CD4-positive, alpha-beta T cell treated with Interleukin-10 for 1 hour (primary cell): ENCODE results near the gene JTB.
A peak's percentile ranks its signal among the peaks of the same experiment; 100 is the strongest.
"Not testable (repeated sequence)": the region's sequence is repeated elsewhere in the genome, so short reads cannot be mapped to it uniquely, and the experiment has no call there.

Experiments
- DNase-seq: peaks from one replicate; pipeline ENCODE4 v3.0.0-alpha.2; 2020

The JTB gene

DNA sequence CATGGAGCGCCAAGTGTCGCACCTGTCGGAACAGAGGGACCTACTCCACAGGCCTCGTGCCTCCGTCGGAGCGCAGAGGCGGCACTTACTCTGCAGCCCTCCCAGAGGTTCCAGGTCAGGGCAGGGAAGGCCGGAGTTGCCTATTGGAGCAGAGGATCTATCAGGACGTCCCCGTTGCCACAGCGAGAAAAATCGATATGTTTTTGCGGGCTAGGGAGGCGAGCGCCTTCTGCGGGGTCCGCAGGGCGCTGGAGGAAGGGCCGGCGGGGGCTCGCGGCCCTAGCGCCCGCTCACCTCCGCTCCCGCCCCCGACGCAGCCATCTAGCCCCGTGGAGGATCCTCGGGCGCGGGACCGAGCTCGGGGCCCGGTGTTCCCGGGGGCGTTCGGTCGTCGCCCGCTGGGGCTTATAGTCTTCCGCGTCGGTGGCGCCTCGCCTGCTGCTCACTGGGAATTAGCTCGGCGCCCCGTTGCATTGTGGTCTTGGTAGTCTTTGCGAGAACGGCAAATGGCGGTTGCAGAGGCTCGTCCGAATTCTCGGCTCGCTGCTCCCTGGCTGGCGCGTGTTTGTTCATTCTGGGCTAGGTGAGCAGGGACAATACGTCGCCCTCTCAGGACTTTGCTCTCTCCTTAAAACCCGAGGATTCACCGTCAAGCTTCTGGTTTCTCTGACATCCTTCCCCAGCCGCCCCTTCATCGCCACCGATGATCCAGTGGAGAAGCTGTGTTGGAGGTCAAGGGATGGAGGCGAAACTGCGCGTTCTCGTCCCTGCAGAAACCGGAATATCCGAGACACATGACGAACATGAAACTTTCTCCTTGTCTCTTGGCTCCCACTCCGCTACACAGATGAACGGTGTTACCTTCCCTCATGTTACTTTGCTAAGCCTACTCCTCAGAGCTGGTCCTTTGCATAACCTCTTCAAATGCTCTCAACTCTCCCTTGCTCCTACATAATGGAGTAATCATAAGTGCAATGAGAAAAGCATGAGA, at the start of gene JTB:
TSS of gene JTB (minus strand) at position 425 of the 991 bp plus-strand sequence. CDS start at position 3, 422 bp downstream.
- peak; percentile 87 for DNase-seq

DNA sequence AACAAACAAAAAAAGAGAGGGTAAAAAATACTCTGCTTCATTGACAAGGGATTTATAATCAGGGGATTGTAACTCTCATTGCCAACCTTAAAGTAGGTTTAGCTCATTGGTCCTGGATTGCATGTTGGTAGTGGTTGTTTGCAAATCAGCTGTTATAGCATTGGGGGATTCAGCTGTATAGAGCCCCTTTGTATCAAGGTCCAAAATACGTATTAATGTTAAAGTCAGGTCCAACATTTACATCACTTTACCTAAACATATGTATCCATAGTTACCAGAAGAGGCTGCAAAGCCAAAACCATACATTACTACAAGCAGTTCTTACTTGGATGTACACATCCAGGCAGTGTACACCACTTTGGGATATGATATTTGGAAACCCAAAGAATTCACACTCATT, 42.5 kb upstream of the JTB start:
- no peak for DNase-seq

DNA sequence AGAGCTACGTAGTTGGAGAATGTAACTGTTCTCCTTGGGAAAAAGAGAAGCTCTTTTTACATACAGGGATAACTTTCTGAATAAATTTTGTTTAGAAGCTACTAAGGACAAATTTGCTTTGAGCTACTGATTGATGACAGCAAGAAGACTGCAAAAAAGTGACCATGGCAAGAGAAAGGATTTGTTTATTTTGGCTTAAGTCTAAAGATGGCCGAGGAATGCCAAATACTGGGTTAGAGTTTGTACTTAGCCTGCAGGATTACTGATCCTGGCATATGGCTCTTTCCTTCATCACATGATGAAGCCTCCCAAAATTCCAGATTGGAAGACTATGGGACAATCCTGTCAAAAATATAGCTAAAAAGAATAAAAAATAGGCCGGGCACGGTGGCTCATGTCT, 41.8 kb upstream of the JTB start:
- no peak for DNase-seq

DNA sequence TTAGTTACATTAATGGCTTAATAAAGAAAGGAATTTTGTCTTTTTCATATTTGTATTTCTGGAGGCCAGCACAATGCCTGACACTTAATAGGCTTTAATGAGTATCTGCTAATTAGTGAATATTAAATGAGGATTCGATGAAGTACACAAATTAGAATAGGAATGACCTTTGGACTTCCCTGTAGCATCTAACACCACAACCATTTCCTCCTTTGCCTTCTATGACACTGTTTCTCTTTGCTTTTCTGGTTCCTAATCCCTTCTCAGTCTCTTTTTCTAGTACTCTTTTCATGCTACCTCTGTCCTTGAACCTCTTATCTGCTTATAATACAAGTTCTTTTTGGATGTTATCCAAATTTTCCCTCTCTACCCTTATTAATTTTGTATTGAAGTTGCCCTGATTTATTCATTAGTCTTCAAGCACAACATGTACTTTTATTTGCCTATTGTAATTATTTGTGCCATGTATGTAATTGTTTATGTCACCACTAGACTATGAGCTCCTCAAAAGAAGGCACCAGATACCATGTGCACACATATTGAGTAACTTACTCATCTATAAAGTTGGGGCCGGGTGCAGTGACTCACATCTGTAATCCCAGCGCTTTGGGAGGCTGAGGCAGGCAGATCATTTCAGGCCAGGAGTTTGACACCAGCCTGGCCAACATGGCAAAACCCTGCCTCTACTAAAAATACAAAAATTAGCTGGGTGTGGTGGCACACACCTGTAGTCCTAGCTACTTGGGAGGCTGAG, 36.9 kb upstream of the JTB start:
- DNase-seq = no peak

DNA sequence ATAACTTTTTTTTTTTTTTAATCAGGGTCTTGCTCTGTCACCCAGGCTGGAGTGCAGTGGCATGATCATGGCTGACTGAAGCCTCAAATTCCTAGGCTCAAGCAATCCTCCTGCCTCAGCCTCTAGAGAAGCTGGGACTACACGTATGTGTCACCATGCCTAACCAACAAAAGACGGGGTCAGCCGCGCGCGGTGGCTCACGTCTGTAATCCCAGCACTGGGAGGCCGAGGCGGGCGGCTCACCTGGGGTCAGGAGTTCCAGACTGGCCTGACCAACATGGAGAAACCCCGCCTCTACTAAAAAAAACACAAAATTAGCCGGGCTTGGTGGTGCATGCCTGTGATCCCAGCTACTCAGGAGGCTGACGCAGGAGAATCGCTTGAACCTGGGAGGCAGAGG, 35.1 kb upstream of the JTB start:
- not testable (repeated sequence) for DNase-seq

GRCh38 chr1:154012129-154012528, 34.7 kb upstream of the JTB start:
- DNase-seq = no peak

DNA sequence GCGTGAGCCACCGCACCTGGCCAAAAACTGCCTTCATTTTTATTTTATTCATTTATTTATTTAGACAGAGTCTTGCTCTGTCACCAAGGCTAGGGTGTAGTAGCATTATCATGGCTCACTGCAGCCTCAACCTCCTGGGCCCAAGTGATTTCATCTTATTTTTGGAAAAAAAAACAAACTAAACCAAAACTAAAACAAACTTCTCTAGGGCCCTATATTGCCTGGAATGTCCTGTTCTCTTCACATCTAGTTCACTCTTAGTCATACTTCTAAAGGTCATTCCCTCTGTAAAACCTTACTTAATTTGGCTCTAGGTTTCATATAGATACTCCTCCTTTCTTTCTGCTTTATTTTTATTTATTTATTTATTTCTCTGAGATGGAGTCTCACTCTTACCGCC, 28.7 kb upstream of the JTB start:
- DNase-seq = no peak

DNA sequence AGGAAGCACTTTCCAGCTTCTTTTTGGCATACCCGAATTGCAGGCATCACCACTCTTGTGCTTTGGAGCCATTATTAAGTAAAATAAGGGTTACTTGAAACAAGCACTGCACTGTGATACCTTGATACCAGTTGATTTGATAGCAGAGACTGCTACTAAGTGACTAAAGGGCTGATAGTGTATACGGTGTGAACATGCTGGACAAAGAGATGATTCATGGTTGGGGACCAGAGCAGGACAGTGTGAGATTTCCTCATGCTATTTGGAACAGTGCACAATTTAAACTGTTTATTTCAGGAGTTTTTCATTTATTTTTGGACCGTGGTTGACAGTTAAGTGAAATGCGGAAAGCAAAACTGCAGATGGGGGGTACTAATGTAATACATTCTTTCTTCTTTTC, 22.9 kb upstream of the JTB start:
- DNase-seq = no peak

- DNase-seq = not testable (repeated sequence)
These were observed 19.4 kb upstream of the JTB start for GRCh38 chr1:153996882-153997281.

DNA sequence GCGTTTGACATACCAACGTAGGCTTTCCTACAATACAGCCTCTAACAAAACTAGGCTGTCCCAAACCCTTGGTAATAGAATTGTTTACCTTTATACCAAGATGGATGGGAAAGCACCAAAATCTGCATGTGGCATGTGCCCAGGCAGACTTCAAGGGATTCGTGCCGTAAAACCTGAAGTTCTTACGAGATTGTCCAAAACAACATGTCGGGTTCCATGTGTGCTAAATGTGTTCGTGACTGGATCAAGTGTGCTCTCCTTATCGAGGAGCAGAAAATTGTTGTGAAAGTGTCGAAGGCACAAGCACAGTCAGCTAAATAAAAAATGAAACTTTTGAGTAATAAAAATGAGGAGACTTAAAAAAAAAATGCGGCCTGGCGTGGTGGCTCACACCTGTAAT, 18.2 kb upstream of the JTB start:
- DNase-seq = no peak

DNA sequence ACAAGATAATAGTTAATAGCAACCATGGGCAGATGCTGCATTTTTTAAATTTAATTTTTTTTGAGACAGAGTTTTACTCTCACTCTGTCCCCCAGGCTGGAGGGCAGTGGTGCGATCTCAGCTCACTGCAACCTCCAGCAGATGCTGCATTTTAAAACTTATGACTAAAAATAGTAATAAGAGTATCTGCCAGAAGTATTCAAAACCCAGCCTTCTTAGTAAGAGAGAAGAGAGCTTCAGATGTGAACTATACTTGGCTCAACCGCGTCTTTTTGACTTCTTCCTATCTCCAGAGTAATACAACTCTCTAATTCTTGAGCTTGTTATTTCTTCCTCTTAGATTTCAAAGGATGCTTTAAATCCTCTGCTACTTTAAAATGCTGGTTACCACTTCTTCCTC, 17.7 kb upstream of the JTB start:
- DNase-seq = no peak

- no peak for DNase-seq
These were observed 14.3 kb upstream of the JTB start for GRCh38 chr1:153991806-153992205.

DNA sequence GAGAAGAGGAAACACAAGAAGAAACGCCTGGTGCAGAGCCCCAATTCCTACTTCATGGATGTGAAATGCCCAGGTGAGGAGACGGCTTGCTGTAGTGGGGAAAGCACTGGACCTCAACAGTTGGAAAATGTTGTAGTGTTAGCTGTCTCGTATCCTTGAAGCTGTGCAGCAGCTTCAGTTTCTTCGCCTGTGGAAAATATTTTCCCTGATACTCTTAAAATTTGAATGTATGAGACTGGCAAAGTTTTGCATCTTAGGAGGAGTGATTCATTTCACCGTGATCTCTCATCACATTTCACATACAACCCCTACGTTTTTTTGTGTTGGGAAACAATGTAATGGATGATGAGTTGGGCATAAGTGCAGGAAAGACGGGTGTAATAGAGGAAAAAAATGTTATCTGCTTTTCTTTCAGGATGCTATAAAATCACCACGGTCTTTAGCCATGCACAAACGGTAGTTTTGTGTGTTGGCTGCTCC, 13.7 kb upstream of the JTB start:
- DNase-seq = no peak

- peak; percentile 96 for DNase-seq
These were observed 13.1 kb upstream of the JTB start, which contains the start of gene RPS27 for GRCh38 chr1:153990468-153991150. Gene RPS27, plus strand, starts transcription at chr1:153990762. Its CDS starts 35 bp downstream, at chr1:153990797.

GRCh38 chr1:153987621-153988020, 10.1 kb upstream of the JTB start:
- DNase-seq = no peak

DNA sequence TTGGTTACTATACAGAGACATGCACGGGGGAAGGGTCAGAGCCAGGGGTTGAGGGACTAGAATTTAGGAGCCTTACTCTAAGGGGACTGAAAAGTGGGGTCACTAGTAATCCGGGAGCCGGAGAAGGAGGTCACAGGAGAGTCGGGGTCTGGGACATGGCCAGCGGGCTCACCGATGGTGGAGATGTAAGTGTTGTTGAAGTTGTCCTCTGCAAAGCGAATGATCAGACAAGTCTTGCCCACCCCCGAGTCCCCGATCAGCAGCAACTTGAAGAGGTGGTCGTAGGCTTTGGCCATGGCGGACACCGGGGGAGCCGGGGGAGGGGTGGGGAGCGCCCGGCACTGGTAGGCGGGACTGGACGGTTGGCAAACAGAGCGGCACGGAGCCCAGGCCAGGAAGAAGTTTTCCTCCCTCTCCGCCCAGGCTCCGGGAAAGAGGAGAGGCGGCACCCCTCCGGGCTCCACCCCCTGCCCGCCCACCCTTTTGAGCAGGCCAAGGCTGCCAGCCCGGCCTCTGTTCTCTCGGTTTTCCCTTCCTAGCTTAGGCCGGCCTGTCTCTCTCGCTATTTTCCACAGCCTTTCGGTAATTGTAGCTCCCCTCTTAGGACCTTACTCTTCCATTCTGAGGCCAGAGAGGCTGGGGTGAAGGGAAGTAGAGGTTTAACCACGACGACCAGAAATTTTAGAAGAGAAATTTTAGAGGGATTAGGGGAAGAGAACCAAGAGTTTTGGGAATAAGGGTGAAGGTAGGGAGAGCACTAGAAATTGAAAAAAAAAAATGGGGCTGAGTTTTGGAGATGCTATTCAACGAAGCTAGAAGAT, 8.7 kb upstream of the JTB start, which contains the start of gene RAB13:
TSS of gene RAB13 (minus strand) at position 399 of the 821 bp plus-strand sequence. CDS start at position 296, 103 bp downstream.
- DNase-seq = no peak

DNA sequence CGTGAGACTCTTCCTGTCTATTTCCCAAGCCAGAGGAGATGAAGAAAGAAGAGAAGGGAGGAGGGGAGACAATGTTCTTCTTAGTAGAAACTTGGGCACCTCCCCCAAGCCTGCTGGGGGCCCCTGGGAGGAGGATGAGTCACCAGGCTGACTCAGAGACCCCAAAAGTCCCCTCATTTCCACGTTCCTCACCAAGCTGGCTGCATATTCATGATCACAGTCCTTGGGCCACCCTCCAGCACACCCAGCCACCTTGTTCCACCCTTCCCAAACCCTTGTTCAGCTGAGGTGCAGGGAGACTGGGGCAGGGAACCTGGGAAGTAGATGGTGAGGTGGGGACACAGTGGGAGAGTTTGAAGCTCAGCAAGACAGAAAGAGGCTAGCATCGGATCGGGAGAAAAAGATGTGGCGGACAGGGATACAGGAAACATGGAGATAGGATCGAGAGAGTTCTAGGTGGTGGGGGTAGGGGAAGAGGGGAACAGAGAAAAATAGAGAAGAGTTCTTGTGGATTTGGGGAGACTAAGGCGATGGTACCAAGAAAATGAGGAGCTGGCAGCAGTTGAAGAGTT, 8.0 kb upstream of the JTB start:
- no peak for DNase-seq

GRCh38 chr1:153984123-153984894, 6.8 kb upstream of the JTB start:
- DNase-seq = no peak

DNA sequence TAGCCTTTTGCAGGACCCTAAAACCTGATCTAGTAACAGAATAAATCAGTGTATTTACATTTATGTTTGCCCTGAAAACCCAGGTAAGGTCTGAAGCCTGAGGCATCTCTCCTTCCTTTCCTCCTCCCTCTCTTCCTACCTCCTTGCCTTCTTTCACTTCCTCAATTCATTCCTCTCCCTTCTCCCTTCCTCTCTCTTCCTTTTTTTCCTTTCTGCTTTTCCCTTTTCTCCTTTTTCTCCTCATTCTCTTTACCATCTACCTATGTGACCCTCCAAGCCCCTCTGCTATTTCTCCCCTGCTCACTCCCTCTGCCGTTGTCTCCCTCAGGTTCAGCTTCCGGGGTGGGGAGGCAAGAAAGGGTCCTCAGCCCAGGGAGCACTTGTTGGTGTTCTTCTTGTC, 4.3 kb upstream of the JTB start:
- DNase-seq = not testable (repeated sequence)

DNA sequence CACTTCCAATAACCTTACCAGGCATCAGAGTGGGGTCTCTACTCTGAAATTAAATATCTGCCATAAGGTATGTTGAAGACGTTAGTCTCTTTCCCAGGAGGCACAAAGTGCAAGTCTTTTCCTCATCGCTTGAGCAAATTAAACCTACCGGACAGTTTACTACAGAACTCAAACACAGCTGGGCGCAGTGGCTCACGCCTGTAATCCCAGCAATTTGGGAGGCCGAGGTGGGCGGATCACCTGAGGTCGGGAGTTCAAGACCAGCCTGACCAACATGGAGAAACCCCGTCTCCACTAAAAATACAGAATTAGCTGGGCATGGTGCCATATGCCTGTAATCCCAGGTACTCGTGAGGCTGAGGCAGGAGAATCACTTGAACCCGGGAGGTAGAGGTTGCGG, 1.6 kb upstream of the JTB start:
- not testable (repeated sequence) for DNase-seq
